DMS153 (cell line): ENCODE measurements around the gene SLC2A1.
"Not testable (repeated sequence)": the region's sequence is repeated elsewhere in the genome, so short reads cannot be mapped to it uniquely, and the experiment has no call there.

Experiments used
- DNase-seq: peaks from one replicate; lab custom pipeline; 2025; lab: John Stamatoyannopoulos, UW

Gene SLC2A1

GRCh38 chr1:42929434-42930177, 29.1 kb downstream of the SLC2A1 start:
- DNase-seq: no peak

- no peak for DNase-seq
Observed at GRCh38 chr1:42928859-42929258, 29.8 kb downstream of the SLC2A1 start.

GRCh38 chr1:42927920-42928505, 30.7 kb downstream of the SLC2A1 start:
- no peak for DNase-seq

GRCh38 chr1:42927274-42927841, 31.3 kb downstream of the SLC2A1 start:
- no peak for DNase-seq

- DNase-seq: no peak
Observed at GRCh38 chr1:42926879-42927242, 31.8 kb downstream of the SLC2A1 start.

GRCh38 chr1:42926235-42926878, 32.3 kb downstream of the SLC2A1 start:
- no peak for DNase-seq

- no peak for DNase-seq
Observed at GRCh38 chr1:42924851-42925760, 33.6 kb downstream of the SLC2A1 start.

- DNase-seq: peak; percentile 98
Observed at GRCh38 chr1:42924082-42924850, 34.4 kb downstream of the SLC2A1 start.

GRCh38 chr1:42923367-42924081, 35.1 kb downstream of the SLC2A1 start:
- no peak for DNase-seq

GRCh38 chr1:42922687-42923366, 35.8 kb downstream of the SLC2A1 start:
- DNase-seq: peak; percentile 80

GRCh38 chr1:42921769-42922168, 36.9 kb downstream of the SLC2A1 start:
- DNase-seq: no peak

GRCh38 chr1:42919651-42920050, 39.0 kb downstream of the SLC2A1 start:
- DNase-seq: not testable (repeated sequence)

- no peak for DNase-seq
Observed at GRCh38 chr1:42917241-42917495, 41.5 kb downstream of the SLC2A1 start.

GRCh38 chr1:42915456-42915855, 43.2 kb downstream of the SLC2A1 start:
- DNase-seq: no peak

GRCh38 chr1:42914092-42914627, 44.5 kb downstream of the SLC2A1 start:
- DNase-seq: no peak

GRCh38 chr1:42913426-42914091, 45.1 kb downstream of the SLC2A1 start:
- DNase-seq: peak; percentile 59

- no peak for DNase-seq
Observed at GRCh38 chr1:42910985-42911384, 47.7 kb downstream of the SLC2A1 start.

- no peak for DNase-seq
Observed at GRCh38 chr1:42908046-42908445, 50.6 kb downstream of the SLC2A1 start.

GRCh38 chr1:42904434-42904833, 54.2 kb downstream of the SLC2A1 start:
- DNase-seq: no peak
